GM19023 (cell line): ENCODE results near the gene NAT16.
"Not testable (repeated sequence)": the region's sequence is repeated elsewhere in the genome, so short reads cannot be mapped to it uniquely, and the experiment has no call there.

Source experiments
- ATAC-seq: cut with Tn5 transposase; IDR thresholded peaks from one replicate; pipeline ENCODE4 v1.9.1; 2021; ENCODE audit warnings: mild to moderate bottlenecking, moderate library complexity; ENCODE audit not compliant: unreplicated experiment

NAT16 gene

DNA sequence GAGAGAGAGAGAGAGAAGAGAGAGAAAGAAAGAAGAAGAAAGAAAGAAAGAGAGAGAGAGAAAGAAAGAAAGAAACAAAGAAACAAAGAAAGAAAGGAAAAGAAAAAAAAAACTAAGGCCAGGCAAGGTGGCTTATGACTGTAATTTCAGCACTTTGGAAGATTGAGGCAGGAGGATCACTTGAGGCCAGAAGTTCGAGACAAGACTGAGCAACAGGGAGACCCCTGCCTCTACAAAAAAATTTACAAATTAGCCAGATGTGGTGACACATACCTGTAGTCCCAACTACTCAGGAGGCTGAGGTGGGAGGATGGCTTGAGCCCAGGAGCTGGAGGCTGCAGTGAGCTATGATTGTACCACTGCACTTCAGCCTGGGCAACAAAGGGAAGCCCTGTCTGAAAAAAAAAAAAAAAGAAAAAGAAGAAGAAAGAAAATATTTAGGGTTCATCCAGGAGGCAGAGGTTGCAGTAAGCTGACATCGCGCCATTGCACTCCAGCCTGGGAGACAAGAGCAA, 50.4 kb downstream of the NAT16 start:
- no peak for ATAC-seq

DNA sequence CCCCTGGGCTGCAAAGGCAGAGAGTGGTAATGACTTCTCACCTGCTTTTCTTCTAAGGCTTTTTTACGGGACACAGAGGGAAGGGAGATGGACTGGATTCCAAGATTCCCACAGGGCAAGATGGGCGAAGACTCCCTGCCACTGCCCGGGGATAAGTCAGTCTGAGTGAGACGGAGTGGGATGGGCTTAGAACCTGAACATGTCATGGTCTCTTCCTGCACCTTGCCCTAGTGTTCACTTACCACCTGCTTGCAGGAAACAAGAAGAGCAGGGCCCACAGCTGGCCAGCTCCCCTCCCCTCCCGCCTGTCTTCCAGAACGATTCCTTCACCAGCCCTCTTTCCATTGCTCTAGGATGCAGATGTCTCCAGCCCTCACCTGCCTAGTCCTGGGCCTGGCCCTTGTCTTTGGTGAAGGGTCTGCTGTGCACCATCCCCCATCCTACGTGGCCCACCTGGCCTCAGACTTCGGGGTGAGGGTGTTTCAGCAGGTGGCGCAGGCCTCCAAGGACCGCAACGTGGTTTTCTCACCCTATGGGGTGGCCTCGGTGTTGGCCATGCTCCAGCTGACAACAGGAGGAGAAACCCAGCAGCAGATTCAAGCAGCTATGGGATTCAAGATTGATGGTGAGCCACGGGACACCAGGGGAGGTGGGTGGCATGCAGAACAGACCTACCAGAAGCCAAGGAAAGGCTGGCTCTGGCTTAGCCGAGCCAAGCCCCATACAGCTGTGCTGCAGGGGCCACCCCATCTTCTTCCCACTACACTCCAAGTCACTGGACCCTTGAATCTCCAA, 51.9 kb downstream of the NAT16 start:
- no peak for ATAC-seq

DNA sequence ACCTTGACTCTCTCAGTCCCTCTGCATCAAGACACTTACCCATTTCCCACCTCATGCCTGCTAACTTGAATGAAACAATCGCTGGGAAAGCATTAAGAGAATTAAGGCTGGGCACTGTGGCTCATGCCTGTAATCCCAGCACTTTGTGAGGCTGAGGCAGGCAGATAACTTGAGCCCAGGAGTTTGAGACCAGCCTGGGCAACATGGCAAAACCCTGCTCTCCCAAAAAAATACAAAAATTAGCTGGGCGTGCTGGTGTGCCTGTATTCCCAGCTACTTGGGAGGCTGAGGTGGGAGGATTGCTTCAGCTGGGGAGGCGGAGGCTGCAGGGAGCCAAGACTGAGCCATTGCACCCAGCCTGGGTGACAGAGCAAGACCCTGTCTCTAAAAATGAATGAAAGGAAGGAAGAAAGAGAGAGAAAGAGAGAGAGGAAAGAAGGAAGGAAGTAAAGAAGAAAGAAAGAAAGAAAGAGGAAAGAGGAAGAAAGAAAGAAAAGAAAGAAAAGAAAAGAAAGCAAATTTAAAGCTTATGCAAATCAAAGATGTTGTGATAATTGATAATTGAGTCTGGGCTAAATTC, 52.5 kb downstream of the NAT16 start:
- no peak for ATAC-seq

DNA sequence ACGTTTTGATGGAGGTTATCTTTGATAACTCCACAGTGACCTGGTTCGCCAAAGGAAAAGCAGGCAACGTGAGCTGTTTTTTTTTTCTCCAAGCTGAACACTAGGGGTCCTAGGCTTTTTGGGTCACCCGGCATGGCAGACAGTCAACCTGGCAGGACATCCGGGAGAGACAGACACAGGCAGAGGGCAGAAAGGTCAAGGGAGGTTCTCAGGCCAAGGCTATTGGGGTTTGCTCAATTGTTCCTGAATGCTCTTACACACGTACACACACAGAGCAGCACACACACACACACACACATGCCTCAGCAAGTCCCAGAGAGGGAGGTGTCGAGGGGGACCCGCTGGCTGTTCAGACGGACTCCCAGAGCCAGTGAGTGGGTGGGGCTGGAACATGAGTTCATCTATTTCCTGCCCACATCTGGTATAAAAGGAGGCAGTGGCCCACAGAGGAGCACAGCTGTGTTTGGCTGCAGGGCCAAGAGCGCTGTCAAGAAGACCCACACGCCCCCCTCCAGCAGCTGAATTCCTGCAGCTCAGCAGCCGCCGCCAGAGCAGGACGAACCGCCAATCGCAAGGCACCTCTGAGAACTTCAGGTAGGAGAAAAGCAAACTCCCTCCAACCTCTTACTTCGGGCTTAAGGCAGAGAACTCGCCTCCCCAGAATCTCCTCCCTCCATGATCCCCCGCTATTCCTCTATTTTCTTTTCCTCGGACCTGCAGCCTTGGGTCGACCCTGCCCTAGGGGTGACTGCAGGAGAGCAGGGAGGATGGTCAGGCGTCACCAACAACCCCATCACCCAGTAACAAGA, 53.2 kb downstream of the NAT16 start, which contains the start of gene SERPINE1:
TSS of gene SERPINE1 (plus strand) at position 454 of the 809 bp plus-strand sequence. CDS start 1,290 bp downstream, outside the sequence.
- ATAC-seq = peak; percentile 51

DNA sequence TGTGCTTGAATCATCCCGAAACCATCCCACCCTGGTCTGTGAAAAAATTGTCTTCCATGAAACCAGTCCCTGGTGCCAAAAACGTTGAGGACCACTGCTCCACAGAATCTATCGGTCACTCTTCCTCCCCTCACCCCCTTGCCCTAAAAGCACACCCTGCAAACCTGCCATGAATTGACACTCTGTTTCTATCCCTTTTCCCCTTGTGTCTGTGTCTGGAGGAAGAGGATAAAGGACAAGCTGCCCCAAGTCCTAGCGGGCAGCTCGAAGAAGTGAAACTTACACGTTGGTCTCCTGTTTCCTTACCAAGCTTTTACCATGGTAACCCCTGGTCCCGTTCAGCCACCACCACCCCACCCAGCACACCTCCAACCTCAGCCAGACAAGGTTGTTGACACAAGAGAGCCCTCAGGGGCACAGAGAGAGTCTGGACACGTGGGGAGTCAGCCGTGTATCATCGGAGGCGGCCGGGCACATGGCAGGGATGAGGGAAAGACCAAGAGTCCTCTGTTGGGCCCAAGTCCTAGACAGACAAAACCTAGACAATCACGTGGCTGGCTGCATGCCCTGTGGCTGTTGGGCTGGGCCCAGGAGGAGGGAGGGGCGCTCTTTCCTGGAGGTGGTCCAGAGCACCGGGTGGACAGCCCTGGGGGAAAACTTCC, 54.0 kb downstream of the NAT16 start:
- ATAC-seq = peak; percentile 26

DNA sequence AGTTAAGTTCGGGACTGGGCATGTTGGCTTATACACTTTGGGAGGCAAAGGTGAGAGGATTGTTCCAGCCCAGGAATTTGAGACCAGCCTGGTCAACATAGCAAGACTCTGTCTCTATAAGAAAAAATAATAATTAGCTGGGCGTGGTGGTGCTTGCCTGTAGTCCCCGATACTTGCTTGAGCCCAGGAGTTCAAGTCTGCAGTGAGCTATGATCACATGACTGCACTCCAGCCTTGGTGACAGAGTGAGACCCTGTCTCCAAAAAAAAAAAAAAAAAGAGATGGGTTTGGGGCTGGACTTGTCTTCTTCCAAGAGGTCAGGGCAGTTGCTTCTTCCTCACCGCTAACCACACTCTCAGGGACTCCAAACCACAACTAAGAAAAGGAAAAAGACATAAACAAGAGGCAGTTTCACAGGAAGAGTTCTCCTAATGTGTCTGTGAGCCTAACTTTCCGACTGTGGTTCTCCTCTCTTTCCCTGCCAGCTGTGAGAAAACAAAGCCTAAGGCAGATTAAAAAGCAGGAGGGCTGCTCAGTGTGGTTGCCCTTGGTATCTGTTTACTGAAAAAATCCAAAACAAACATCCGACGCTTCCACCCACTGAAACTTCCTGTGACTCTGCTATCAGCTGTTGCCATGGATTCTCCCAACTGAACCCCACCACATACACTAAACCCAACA, 55.6 kb downstream of the NAT16 start:
- no peak for ATAC-seq

DNA sequence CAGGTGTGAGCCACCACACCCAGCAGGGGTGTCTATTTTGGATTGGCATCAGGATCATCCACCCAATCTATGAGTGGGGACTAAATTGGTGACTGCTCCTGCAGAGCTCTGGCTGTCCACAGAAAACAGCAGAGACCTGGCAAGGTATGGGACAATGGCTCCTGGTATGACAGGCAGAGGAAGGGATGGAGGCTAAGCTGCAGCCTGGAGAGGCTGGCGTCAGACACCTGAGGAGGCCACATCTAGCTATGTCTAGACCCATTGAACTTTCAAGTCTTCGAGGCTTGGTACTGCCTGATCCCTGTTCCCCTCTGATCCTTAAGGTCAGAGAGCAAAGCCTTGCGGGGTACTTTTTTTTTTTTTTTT, 56.4 kb downstream of the NAT16 start:
- no peak for ATAC-seq

DNA sequence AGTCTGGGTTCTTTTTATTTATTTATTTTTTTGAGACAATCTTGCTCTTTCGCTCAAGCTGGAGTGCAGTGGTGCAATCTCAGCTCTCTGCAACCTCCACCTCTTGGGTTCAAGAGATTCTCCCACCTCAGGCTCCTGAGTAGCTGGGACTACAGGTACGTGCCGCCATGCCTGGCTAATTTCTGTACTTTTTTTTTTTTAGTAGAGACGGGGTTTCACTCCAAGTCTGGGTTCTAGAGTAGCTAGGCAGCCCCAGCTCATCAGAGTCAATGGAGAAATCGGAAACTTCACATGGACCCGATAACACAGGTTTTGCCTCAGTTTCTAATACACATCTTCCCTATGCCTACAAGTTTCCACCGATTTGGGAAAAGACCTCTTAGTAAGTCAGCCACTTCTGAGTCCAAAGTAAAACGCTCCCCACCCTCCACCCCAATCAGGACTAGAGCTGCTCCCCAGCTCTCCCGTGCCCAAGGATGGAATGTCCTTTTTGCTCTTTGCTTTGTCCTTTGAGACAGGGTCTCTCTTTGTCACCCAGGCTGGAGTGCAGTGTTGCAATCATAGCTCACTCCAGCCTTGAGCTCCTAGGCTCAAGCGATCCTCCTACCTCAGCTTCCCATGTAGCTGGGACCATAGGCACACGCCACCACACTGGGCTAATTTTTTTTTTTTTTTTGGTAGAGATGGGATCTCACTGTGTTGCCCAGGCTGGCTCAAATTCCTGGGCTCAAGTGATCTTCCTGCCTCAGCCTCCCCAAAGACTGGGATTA, 57.0 kb downstream of the NAT16 start:
- ATAC-seq = no peak

DNA sequence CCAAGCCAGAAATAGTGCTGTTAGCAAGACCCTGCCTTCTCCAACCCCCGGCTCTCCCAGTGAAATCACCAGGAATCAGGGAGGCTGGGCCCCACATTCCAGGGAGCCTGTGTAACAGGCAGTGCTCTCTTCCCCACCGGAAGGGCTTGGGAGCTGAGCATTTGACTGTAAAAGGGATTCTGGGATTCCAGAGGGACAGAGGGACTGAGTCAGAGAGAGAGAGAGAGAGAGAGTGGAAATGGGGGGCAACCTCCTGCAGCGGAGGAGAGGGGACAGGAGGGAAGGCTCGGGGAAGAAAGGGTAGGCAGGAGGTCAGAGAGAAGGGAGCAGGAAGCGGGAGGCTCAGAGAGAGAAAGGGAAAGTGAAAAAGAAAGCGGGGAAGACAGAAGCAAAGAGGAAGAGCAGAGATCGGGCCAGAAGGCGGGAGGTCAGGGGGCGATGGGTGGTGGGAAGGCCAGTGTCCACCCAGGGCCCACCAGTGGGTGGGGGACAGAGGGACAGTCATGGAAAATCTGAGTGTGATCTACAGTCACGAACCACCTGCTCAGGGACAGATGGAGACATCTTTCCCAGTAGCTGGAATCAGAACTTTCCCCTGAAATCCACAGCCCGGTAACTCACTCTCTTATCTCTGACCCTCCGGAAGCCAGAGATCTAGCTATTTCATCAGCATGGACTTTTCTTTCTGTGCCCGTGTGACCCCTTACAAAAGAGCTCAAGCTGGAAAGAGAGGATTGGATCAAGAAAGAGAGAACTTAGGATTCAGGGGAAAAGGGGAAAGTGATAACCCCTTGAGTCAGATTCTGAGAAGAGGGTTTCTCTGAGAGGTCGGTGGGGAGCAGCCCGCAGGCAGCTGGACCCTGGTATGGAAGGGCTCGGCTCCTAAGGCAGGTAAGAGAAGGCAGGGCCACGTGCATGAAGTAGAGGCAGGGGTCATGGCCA, 57.8 kb downstream of the NAT16 start:
- ATAC-seq = no peak

DNA sequence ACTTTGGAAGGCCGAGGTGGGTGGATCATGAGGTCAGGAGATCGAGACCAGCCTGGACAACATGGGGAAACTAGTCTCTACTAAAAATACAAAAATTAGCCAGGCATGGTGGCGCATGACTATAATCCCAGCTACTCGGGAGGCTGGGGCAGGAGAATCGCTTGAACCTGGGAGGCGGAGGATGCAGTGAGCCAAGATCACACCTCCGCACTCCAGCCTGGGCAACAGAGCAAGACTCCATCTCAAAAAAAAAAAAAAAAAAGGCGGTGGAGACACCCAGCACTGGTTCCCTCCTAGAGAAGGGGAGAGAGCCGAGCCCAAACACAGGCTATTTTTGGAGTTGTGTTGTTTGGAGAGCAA, 58.5 kb downstream of the NAT16 start:
- ATAC-seq = not testable (repeated sequence)
